WTC11 (cell line): ENCODE measurements around the gene SPATA3. TPM values are rescaled to one million over a fixed set of nuclear protein-coding genes. Genes with fewer than 3 reads are reported as not detected.

ENCODE experiments used
- ATAC-seq: fragments of 200-7000 bp; cut with Tn5 transposase; 2 replicates; pipeline ENCODE4 v1.10.0; 2021; ENCODE audit warnings: mild to moderate bottlenecking, moderate library complexity
- CTCF ChIA-PET: fragments of 300-600 bp; sonication (Branson Sonifier 250); formaldehyde crosslinking; loops from one replicate; lab custom pipeline; 2021; ENCODE audit warnings: antibody characterized with exemption; lab: Charles Lee
- POLR2A ChIA-PET: fragments of 350-600 bp; sonication (Branson Sonifier 250); formaldehyde crosslinking; loops from one replicate; lab custom pipeline; 2021; ENCODE audit warnings: antibody characterized with exemption; lab: Charles Lee
- DNase-seq: peaks from one replicate; pipeline ENCODE4 v3.0.0; 2021; ENCODE audit warnings: low spot score
- H3K27ac Mint-ChIP-seq: 2 replicates; pipeline ENCODE4 v1.8.0; 2021; ENCODE audit warnings: mixed read lengths
- H3K27me3 Mint-ChIP-seq: 2 replicates; pipeline ENCODE4 v1.8.0; 2021; ENCODE audit warnings: low read depth, mild to moderate bottlenecking, moderate library complexity, mixed read lengths
- H3K36me3 Mint-ChIP-seq: 2 replicates; pipeline ENCODE4 v1.8.0; 2021; ENCODE audit warnings: mixed read lengths
- H3K4me1 Mint-ChIP-seq: 2 replicates; pipeline ENCODE4 v1.8.0; 2022; ENCODE audit warnings: mixed read lengths
- H3K4me3 Mint-ChIP-seq: 2 replicates; pipeline ENCODE4 v1.8.0; 2021; ENCODE audit warnings: mild to moderate bottlenecking, moderate library complexity, mixed read lengths
- H3K9me3 Mint-ChIP-seq: 2 replicates; pipeline ENCODE4 v1.8.0; 2021; ENCODE audit warnings: mixed read lengths
- ATF6 ChIP-seq: sonication (generic); formaldehyde crosslinking; IDR thresholded peaks from 2 replicates; pipeline ENCODE4 v1.8.1; 2023; ENCODE audit warnings: mild to moderate bottlenecking, missing genetic modification reagents
- CBFB ChIP-seq: sonication (generic); formaldehyde crosslinking; IDR thresholded peaks from 2 replicates; pipeline ENCODE4 v1.8.1; 2022; ENCODE audit warnings: mild to moderate bottlenecking, low read depth, missing genetic modification reagents
- E2F5 ChIP-seq: sonication (generic); formaldehyde crosslinking; IDR thresholded peaks from 2 replicates; pipeline ENCODE4 v1.8.1; 2022; ENCODE audit warnings: mild to moderate bottlenecking, moderate library complexity, missing genetic modification reagents
- ESRRA ChIP-seq: sonication (generic); formaldehyde crosslinking; IDR thresholded peaks from 2 replicates; pipeline ENCODE4 v1.8.1; 2022; ENCODE audit warnings: mild to moderate bottlenecking, missing genetic modification reagents, borderline replicate concordance
- FOXP4 ChIP-seq: sonication (generic); formaldehyde crosslinking; IDR thresholded peaks from 2 replicates; pipeline ENCODE4 v1.8.0; 2022; ENCODE audit warnings: mild to moderate bottlenecking, missing genetic modification reagents
- IRF1 ChIP-seq: sonication (generic); formaldehyde crosslinking; IDR thresholded peaks from 2 replicates; pipeline ENCODE4 v1.8.0; 2023; ENCODE audit warnings: missing genetic modification reagents
- MYBL2 ChIP-seq: sonication (generic); formaldehyde crosslinking; IDR thresholded peaks from 2 replicates; pipeline ENCODE4 v1.8.1; 2023; ENCODE audit warnings: mild to moderate bottlenecking, moderate library complexity, missing genetic modification reagents
- NFATC4 ChIP-seq: fragments of 250-450 bp; sonication (Bioruptor Pico); IDR thresholded peaks from 2 replicates; pipeline ENCODE4 v1.9.0; 2021; ENCODE audit warnings: mild to moderate bottlenecking
- NR3C1 ChIP-seq: sonication (generic); formaldehyde crosslinking; conservative IDR thresholded peaks from 2 replicates; pipeline ENCODE4 v1.8.1; 2023; ENCODE audit warnings: low read depth, mild to moderate bottlenecking, missing genetic modification reagents
- SP1 ChIP-seq: sonication (generic); formaldehyde crosslinking; conservative IDR thresholded peaks from 2 replicates; pipeline ENCODE4 v1.8.1; 2022; ENCODE audit warnings: missing genetic modification reagents
- STAT6 ChIP-seq: sonication (generic); formaldehyde crosslinking; conservative IDR thresholded peaks from 2 replicates; pipeline ENCODE4 v1.8.1; 2023; ENCODE audit warnings: mild to moderate bottlenecking, low read depth, missing genetic modification reagents, moderate library complexity
- TEAD1 ChIP-seq: sonication (generic); formaldehyde crosslinking; IDR thresholded peaks from 2 replicates; pipeline ENCODE4 v1.8.0; 2022; ENCODE audit warnings: mild to moderate bottlenecking, missing genetic modification reagents
- TP53 ChIP-seq: sonication (generic); formaldehyde crosslinking; IDR thresholded peaks from 2 replicates; pipeline ENCODE4 v1.8.1; 2023; ENCODE audit warnings: mild to moderate bottlenecking, missing genetic modification reagents
- ZNF219 ChIP-seq: sonication (generic); formaldehyde crosslinking; IDR thresholded peaks from 2 replicates; pipeline ENCODE4 v1.8.0; 2023; ENCODE audit warnings: missing genetic modification reagents, mild to moderate bottlenecking, borderline replicate concordance
- ZNF423 ChIP-seq: fragments of 250-450 bp; sonication (Bioruptor Pico); IDR thresholded peaks from 2 replicates; pipeline ENCODE4 v2.1.2; 2022; ENCODE audit warnings: mild to moderate bottlenecking, moderate library complexity
- ZNF532 ChIP-seq: fragments of 250-450 bp; sonication (Bioruptor Pico); IDR thresholded peaks from 2 replicates; pipeline ENCODE4 v1.9.0; 2021; ENCODE audit warnings: mild to moderate bottlenecking, borderline replicate concordance
- total RNA-seq: library from RNA; stranded (reverse); gene quantifications from 3 replicates; pipeline ENCODE4 v1.2.3, GENCODE V29; 2021

SPATA3 gene
- total RNA-seq, 1 experiment from 2014 or later, result not detected

- H3K4me1 Mint-ChIP-seq, result peaks cover 12% of the 10 kb centered on the region
- H3K27ac Mint-ChIP-seq, result no peak overlapping the region
- H3K9me3 Mint-ChIP-seq, result peaks cover 6% of the 10 kb centered on the region
- no peak overlapping the region for H3K4me3 Mint-ChIP-seq
- no peaks in the 10 kb centered on the region for H3K36me3 Mint-ChIP-seq
- ATAC-seq (no peak), DNase-seq (no peak)
- peaks cover 29% of the 10 kb centered on the region for H3K27me3 Mint-ChIP-seq
- TF ChIP-seq ZNF423 (CRISPR knock-in tag) (no peak), FOXP4 (CRISPR knock-in tag) (no peak), NFATC4 (no peak), ZNF532 (CRISPR knock-in tag) (no peak), E2F5 (CRISPR knock-in tag) (no peak), TEAD1 (CRISPR knock-in tag) (no peak), ESRRA (no peak), TP53 (CRISPR knock-in tag) (no peak)
- POLR2A ChIA-PET, result no interaction called here
- CTCF ChIA-PET, result interaction anchor here (0.7 kb wide), 1 partner anchor 131 kb away, joined by 3 read pairs; no protein-coding TSS in a partner anchor
Observed at GRCh38 chr2:230955163-230955737, 40.7 kb upstream of the SPATA3 start.

- Mint-ChIP-seq H3K9me3 (peaks cover 12% of the 10 kb centered on the region), H3K27ac (no peak overlapping the region; the same call in 1 of the 2 replicates), H3K36me3 (no peaks in the 10 kb centered on the region), H3K4me1 (peaks cover 12% of the 10 kb centered on the region), H3K27me3 (peaks cover 31% of the 10 kb centered on the region), H3K4me3 (peak overlapping the region; percentile 77)
- TF ChIP-seq MYBL2 (CRISPR knock-in tag), result 0 out of 2 replicates have a peak, but pooled peaks have one; percentile 28
- TF ChIP-seq SP1, result no peak
- no peak for TF ChIP-seq CBFB (CRISPR knock-in tag)
- CTCF ChIA-PET, result interaction anchor here (1.0 to 1.2 kb wide), 3 partner anchors 30 to 109 kb away, joined by 3 to 6 read pairs (median 4); no protein-coding TSS in a partner anchor
- ATAC-seq (peak; percentile 92), DNase-seq (peak; percentile 58)
- POLR2A ChIA-PET, result no interaction called here
Observed at GRCh38 chr2:230956827-230957755, 38.8 kb upstream of the SPATA3 start.

GRCh38 chr2:230957756-230958391, 38.0 kb upstream of the SPATA3 start:
- no peak for ATAC-seq

More at GRCh38 chr2:230957756-230958391, 38.0 kb upstream of the SPATA3 start:
- H3K4me1 Mint-ChIP-seq, result peaks cover 12% of the 10 kb centered on the region
- H3K9me3 Mint-ChIP-seq, result peaks cover 15% of the 10 kb centered on the region
- H3K27ac Mint-ChIP-seq, result no peak overlapping the region
- H3K36me3 Mint-ChIP-seq, result no peaks in the 10 kb centered on the region
- ChIA-PET CTCF (interaction anchor here (1.1 kb wide), 1 partner anchor 33 kb away, joined by 4 read pairs; no protein-coding TSS in a partner anchor), POLR2A (no interaction called here)
- TF ChIP-seq ZNF219 (CRISPR knock-in tag), result no peak
- TF ChIP-seq ATF6 (CRISPR knock-in tag), result no peak
- TF ChIP-seq STAT6 (CRISPR knock-in tag), result no peak
- no peak for TF ChIP-seq NR3C1 (CRISPR knock-in tag)
- no peak for TF ChIP-seq IRF1 (CRISPR knock-in tag)
- no peak for DNase-seq
- peak overlapping the region; percentile 77 for H3K4me3 Mint-ChIP-seq
- H3K27me3 Mint-ChIP-seq, result peaks cover 31% of the 10 kb centered on the region
